GM12892 (cell line): Measurements from ENCODE around the gene MPPED1.

ENCODE experiments used
- POLR2A ChIP-seq: IDR thresholded peaks from 2 replicates; pipeline ENCODE4 v1.6.1; 2011; ENCODE audit warnings: low read depth, low read length, control low read depth
- TAF1 ChIP-seq: IDR thresholded peaks from 2 replicates; pipeline ENCODE4 v1.6.1; 2011; ENCODE audit warnings: low read depth, mild to moderate bottlenecking, control low read depth, low read length, borderline replicate concordance

- TF ChIP-seq POLR2A (no peak), TAF1 (no peak)
These were observed 94.1 kb downstream of the MPPED1 start for GRCh38 chr22:43505896-43506295.
